ENCODE measurements around the gene AP3D1.
A peak's percentile ranks its signal among the peaks of the same experiment; 100 is the strongest.

The AP3D1 gene

GRCh38 chr19:2050991-2051772 is 100.2 kb downstream of the AP3D1 start, which contains the start of gene MKNK2:
TSS of gene MKNK2 (minus strand) at chr19:2051244. CDS start at chr19:2050851, 393 bp downstream.
- Histone ChIP-seq H3K36me3 (ENCODE audit: control insufficient read depth, insufficient read depth, low read length) (peaks cover 10% of the 10 kb centered on the region; the same call in 1 of the 2 replicates), H3K4me3 (ENCODE audit: low read length) (peak within 1 kb of the TSS; percentile 89), H3K27ac (ENCODE audit: low read length) (no peak within 1 kb of the TSS), H3K4me1 (ENCODE audit: control insufficient read depth, insufficient read depth, low read length) (peaks cover 8% of the 10 kb centered on the region), H3K9me3 (ENCODE audit: control insufficient read depth, insufficient read depth, low read length) (no peaks in the 10 kb centered on the region), H3K27me3 (ENCODE audit: control insufficient read depth, insufficient read depth, low read length) (no peaks in the 10 kb centered on the region)
- no peak for DNase-seq (ENCODE audit: low read depth, low spot score)
- WGBS (ENCODE audit: insufficient coverage, insufficient read length) = no CpG with 5 or more reads among the region's 93 CpGs

Measured in iPS DF 6.9 (cell line).